CD8-positive, alpha-beta memory T cell (primary cell): Measurements from ENCODE around the gene HNRNPU. TPM values are rescaled to one million over a fixed set of nuclear protein-coding genes. Genes with fewer than 3 reads are reported as not detected.

Experiments used
- CTCF ChIA-PET: fragments of 350-600 bp; sonication (Branson Sonifier 250); formaldehyde crosslinking; loops from one replicate; lab custom pipeline; 2021; ENCODE audit warnings: antibody characterized with exemption; lab: Charles Lee
- POLR2A ChIA-PET: fragments of 350-600 bp; sonication (Branson Sonifier 250); formaldehyde crosslinking; loops from one replicate; lab custom pipeline; 2021; ENCODE audit warnings: antibody characterized with exemption; lab: Charles Lee
- DNase-seq, 5 donors: peaks; one replicate each; pipeline versions ENCODE4 v3.0.0 to v3.0.0-alpha.2; 2020 to 2022; ENCODE audit warnings: mixed read lengths in 1 of 5
- H3K27ac ChIP-seq: one replicate; pipeline ENCODE4 v1.7.0; 2013; ENCODE audit warnings: low read depth, mild to moderate bottlenecking, low read length, moderate library complexity
- H3K27me3 ChIP-seq: 2 replicates; pipeline ENCODE4 v1.7.0; 2013; ENCODE audit warnings: low read length, mild to moderate bottlenecking; ENCODE audit not compliant: insufficient read depth, poor library complexity, severe bottlenecking
- H3K36me3 ChIP-seq: 2 replicates; pipeline ENCODE4 v1.7.0; 2013; ENCODE audit warnings: mild to moderate bottlenecking, low read length, moderate library complexity; ENCODE audit not compliant: insufficient read depth
- H3K4me1 ChIP-seq: 2 replicates; pipeline ENCODE4 v1.7.0; 2013; ENCODE audit warnings: mild to moderate bottlenecking, low read length, moderate library complexity; ENCODE audit not compliant: insufficient read depth
- H3K4me3 ChIP-seq: 2 replicates; pipeline ENCODE4 v1.7.0; 2013; ENCODE audit warnings: mild to moderate bottlenecking, low read length
- H3K9me3 ChIP-seq: 2 replicates; pipeline ENCODE4 v1.7.0; 2013; ENCODE audit warnings: mild to moderate bottlenecking, low read length
- H3K27ac Mint-ChIP-seq, 8 donors: one replicate each; pipeline ENCODE4 v1.8.0; 2020 to 2021; ENCODE audit warnings: mixed read lengths in 8 of 8, mild to moderate bottlenecking in 6 of 8, inconsistent platforms in 3 of 8, moderate library complexity in 3 of 8
- H3K27me3 Mint-ChIP-seq, 2 donors: one replicate each; pipeline ENCODE4 v1.8.0; 2020 to 2021; ENCODE audit warnings: mixed read lengths in 2 of 2, mild to moderate bottlenecking in 1 of 2, moderate library complexity in 1 of 2
- H3K36me3 Mint-ChIP-seq, 3 donors: one replicate each; pipeline ENCODE4 v1.8.0; 2020 to 2021; ENCODE audit warnings: mixed read lengths in 3 of 3, inconsistent platforms in 1 of 3, mild to moderate bottlenecking in 1 of 3
- H3K4me1 Mint-ChIP-seq, 3 donors: one replicate each; pipeline ENCODE4 v1.8.0; 2020 to 2021; ENCODE audit warnings: mixed read lengths in 3 of 3, inconsistent platforms in 1 of 3, mild to moderate bottlenecking in 1 of 3
- H3K4me3 Mint-ChIP-seq, 7 donors: one replicate each; pipeline ENCODE4 v1.8.0; 2020 to 2021; ENCODE audit warnings: mixed read lengths in 7 of 7, mild to moderate bottlenecking in 6 of 7, moderate library complexity in 4 of 7, inconsistent platforms in 2 of 7
- H3K9me3 Mint-ChIP-seq, 5 donors: one replicate each; pipeline ENCODE4 v1.8.0; 2020 to 2022; ENCODE audit warnings: mixed read lengths in 5 of 5, mild to moderate bottlenecking in 3 of 5, moderate library complexity in 2 of 5, inconsistent platforms in 1 of 5
- polyA plus RNA-seq: library from polyadenylated mRNA; unstranded; fragments of 300-500 nt; fragmentation: Illumina TruSeq; gene quantifications from one replicate; pipeline ENCODE4 v1.2.3, GENCODE V29; 2021
- total RNA-seq, 2 experiments: library from RNA; stranded (reverse); gene quantifications; one replicate each; pipeline ENCODE4 v1.2.3, GENCODE V29; 2021

HNRNPU gene
- total RNA-seq = 100 to 1,000 TPM; 598 to 630 TPM
- polyA plus RNA-seq = 382 TPM

DNA sequence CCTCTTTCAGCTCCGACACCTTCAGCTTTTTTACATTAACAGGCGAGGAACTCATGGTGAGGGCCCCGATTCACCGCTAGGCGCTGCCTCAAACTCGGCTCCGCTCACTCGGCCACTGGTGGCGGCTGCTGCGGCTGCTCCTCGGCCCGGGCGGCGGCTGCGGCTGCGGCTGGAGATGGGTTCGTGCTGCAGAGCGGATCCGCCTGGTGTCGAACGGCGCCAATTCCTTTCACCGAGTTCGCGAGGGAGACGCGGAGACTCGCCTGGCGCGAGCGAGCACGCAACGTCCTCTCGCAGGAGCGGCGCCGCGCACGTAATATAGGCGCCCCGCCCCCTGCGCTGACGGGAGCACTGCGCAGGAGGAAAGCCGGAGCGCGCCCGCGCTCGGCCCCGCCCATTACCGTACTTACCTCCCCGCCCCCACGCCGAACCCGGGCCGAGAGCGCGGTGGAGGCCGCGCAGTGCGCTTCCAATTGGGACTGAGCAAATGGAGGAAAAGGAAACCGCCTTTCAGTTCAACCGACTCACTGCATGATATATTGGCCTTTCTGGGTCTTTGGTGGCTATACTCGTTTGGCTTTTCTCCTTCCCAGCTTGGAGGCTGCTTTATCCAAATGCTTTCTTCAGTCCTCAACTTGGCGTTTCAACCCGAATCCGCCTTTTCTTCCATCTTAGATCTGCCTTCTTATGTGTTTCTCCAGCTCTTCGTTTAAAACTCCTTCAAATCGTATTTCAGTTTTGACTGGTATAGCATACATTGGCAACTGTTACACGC, at the start of gene HNRNPU:
TSS of gene HNRNPU (minus strand) at position 291 of the 775 bp plus-strand sequence. CDS start at position 55, 236 bp downstream.
- CTCF ChIA-PET = interaction anchor here (0.7 to 6.6 kb wide), 13 partner anchors 10 to 178 kb away, joined by 3 to 95 read pairs (median 5); partner anchors contain the start of gene COX20
- H3K36me3 Mint-ChIP-seq = peaks cover 5 to 47% (median 14%) of the 10 kb centered on the region in 3 donors
- H3K4me3 ChIP-seq = peak within 1 kb of the TSS; percentile 87

DNA sequence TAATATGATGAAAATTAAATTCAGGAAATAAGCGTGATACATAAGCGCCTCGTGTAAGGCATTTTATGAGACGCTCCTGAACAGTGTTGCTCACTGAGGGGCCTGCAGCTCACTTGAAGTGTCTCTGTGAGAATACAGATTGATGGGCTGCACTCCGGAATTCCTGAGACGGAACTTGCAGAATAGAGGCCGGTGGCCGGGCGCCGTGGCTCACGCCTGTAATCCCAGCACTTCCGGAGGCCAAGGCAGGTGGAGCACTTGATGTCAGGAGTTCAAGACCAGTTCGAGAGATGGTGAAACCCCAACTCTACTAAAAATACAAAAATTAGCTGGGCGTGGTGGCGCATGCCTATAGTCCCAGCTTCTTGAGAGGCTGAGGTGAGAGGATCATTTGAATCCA, 49.5 kb upstream of the HNRNPU start:
- peaks cover 3 to 5% (median 4%) of the 10 kb centered on the region in 3 donors for H3K4me1 Mint-ChIP-seq
- no peak overlapping the region for H3K4me3 Mint-ChIP-seq
- Histone ChIP-seq H3K27ac (no peak overlapping the region), H3K9me3 (no peaks in the 10 kb centered on the region), H3K4me1 (no peaks in the 10 kb centered on the region), H3K4me3 (no peak overlapping the region), H3K36me3 (no peaks in the 10 kb centered on the region), H3K27me3 (no peaks in the 10 kb centered on the region)
- no peak for DNase-seq
- H3K36me3 Mint-ChIP-seq = peaks cover 0 to 2% (median 0%) of the 10 kb centered on the region in 3 donors
- H3K27ac Mint-ChIP-seq = peak overlapping the region in 1 of 8 donors; percentile 24
- POLR2A ChIA-PET = no interaction called here
- no peaks in the 10 kb centered on the region for H3K27me3 Mint-ChIP-seq
- CTCF ChIA-PET = no interaction called here
- H3K9me3 Mint-ChIP-seq = no peaks in the 10 kb centered on the region

More for the DNA sequence above, at the start of gene HNRNPU:
- H3K36me3 ChIP-seq = peaks cover 23% of the 10 kb centered on the region
- no peaks in the 10 kb centered on the region for H3K27me3 ChIP-seq
- Mint-ChIP-seq H3K9me3 (peaks cover 0 to 4% (median 0%) of the 10 kb centered on the region in 5 donors), H3K27me3 (peaks cover 0 to 10% of the 10 kb centered on the region in 2 donors), H3K27ac (peak within 1 kb of the TSS; percentile 91 to 100 (median 98)), H3K4me3 (peak within 1 kb of the TSS; percentile 90 to 98 (median 93)), H3K4me1 (peaks cover 34 to 52% (median 48%) of the 10 kb centered on the region in 3 donors)
- DNase-seq = peak; percentile 93 to 99 (median 97)
- H3K4me1 ChIP-seq = peaks cover 45% of the 10 kb centered on the region
- no peaks in the 10 kb centered on the region for H3K9me3 ChIP-seq
- POLR2A ChIA-PET = interaction anchor here (0.6 to 7.0 kb wide), 11 partner anchors 13 to 1634 kb away, joined by 3 to 322 read pairs (median 8); partner anchors contain the start of genes CEP170, COX20, DESI2 and SDCCAG8
- H3K27ac ChIP-seq = peak within 1 kb of the TSS; percentile 94

DNA sequence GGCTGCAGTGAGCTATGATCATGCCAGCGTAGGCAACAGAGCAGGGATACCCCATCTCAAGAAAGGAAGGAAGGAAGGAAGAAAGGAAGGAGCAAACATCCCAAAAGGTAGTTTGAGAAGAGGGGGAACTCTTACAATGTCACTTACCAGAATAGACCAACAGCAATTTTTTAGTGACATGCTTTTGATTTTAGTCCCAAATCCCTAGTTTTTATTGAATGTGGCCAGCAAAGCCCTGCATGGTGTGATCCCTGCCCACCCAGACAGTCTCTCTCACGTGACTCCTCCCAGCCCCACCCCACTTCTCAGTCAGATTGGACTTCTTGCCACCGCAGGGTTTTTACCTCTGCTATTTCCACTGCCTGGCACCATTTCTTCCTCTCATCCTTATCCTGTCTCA, 39.8 kb upstream of the HNRNPU start:
- H3K9me3 ChIP-seq = no peaks in the 10 kb centered on the region
- ChIA-PET POLR2A (no interaction called here), CTCF (no interaction called here)
- Mint-ChIP-seq H3K4me1 (no peaks in the 10 kb centered on the region), H3K27ac (no peak overlapping the region), H3K27me3 (peaks cover 2 to 4% of the 10 kb centered on the region in 2 donors), H3K36me3 (no peaks in the 10 kb centered on the region), H3K9me3 (no peaks in the 10 kb centered on the region), H3K4me3 (no peak overlapping the region)
- H3K36me3 ChIP-seq = no peaks in the 10 kb centered on the region
- H3K27ac ChIP-seq = no peak overlapping the region
- no peak overlapping the region for H3K4me3 ChIP-seq
- no peaks in the 10 kb centered on the region for H3K4me1 ChIP-seq
- H3K27me3 ChIP-seq = no peaks in the 10 kb centered on the region
- no peak for DNase-seq

DNA sequence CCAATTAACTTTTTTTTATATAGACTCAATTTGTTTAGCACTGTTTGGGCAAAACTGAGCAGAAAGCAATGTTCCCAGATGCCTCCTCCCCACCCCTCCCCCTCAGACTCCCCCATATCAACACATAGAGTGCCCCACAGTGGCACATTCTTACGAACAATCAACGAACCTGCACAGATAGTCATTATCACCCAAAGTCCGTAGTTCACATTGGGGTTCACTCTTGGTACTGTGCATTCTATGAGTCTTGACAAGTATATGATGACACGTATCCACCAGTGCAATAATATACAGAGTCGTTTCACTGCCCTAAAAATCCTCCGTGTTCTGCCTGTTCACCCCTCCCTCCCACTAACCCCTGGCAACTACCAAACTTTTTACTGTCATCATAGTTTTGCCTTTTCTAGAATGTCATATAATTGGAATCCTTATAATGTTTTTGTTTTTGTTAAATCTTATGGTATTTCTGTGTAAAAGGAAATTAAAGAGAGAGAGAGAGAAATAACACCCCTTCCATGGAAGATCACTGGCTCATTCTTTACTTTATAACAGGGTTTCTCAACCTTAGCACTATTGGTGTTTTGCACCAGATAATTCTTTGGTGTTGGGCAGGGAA, 37.2 kb upstream of the HNRNPU start:
- H3K4me3 Mint-ChIP-seq = no peak overlapping the region
- POLR2A ChIA-PET = no interaction called here
- Histone ChIP-seq H3K4me1 (no peaks in the 10 kb centered on the region), H3K36me3 (no peaks in the 10 kb centered on the region), H3K27me3 (no peaks in the 10 kb centered on the region), H3K9me3 (no peaks in the 10 kb centered on the region), H3K27ac (no peak overlapping the region), H3K4me3 (no peak overlapping the region)
- H3K36me3 Mint-ChIP-seq = no peaks in the 10 kb centered on the region
- no peaks in the 10 kb centered on the region for H3K9me3 Mint-ChIP-seq
- H3K27ac Mint-ChIP-seq = no peak overlapping the region
- CTCF ChIA-PET = no interaction called here
- no peak for DNase-seq
- peaks cover 0 to 3% of the 10 kb centered on the region in 2 donors for H3K27me3 Mint-ChIP-seq
- H3K4me1 Mint-ChIP-seq = no peaks in the 10 kb centered on the region

DNA sequence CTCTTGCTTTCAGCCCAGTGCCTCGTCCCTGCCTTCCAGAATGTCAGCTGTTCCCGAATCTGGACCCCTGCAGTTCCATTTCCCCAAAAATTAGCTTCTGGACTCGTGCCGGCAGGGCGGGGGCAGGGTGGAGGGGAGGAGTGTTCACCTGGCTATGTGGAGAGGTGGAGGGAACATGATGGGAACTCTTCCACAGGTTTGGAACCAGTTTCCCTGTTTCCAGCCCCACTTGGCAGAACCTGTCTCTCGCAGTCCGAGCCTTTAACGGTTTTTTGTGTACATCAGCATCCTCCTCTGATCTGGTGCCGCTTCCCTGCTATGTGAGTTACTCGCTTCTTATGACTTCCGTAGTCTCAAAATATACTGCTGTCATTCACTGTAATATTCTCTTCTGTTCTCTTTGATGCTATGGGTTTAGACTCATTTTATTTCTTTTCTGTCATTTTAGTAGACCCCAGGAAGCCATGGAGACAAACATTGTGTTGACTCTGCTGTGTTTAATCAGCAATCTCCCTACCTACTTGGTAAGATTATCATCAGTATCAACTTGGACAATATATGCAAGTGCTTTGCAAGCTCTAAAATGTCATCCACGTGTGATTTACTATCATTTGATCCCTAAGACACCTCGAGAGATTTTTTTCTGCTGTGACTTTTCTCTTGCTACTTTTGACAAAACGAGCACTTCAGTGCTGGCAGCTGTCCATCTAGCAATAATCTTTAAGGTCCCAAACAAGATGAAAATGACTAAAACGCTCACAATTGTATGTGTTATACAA, 33.3 kb upstream of the HNRNPU start:
- no peak overlapping the region for H3K27ac ChIP-seq
- Mint-ChIP-seq H3K27me3 (peaks cover 0 to 3% of the 10 kb centered on the region in 2 donors), H3K4me3 (no peak overlapping the region), H3K4me1 (no peaks in the 10 kb centered on the region), H3K9me3 (no peaks in the 10 kb centered on the region), H3K27ac (no peak overlapping the region), H3K36me3 (no peaks in the 10 kb centered on the region)
- H3K27me3 ChIP-seq = no peaks in the 10 kb centered on the region
- no peaks in the 10 kb centered on the region for H3K9me3 ChIP-seq
- ChIA-PET CTCF (no interaction called here), POLR2A (no interaction called here)
- H3K4me3 ChIP-seq = no peak overlapping the region
- no peaks in the 10 kb centered on the region for H3K4me1 ChIP-seq
- no peak for DNase-seq
- no peaks in the 10 kb centered on the region for H3K36me3 ChIP-seq

DNA sequence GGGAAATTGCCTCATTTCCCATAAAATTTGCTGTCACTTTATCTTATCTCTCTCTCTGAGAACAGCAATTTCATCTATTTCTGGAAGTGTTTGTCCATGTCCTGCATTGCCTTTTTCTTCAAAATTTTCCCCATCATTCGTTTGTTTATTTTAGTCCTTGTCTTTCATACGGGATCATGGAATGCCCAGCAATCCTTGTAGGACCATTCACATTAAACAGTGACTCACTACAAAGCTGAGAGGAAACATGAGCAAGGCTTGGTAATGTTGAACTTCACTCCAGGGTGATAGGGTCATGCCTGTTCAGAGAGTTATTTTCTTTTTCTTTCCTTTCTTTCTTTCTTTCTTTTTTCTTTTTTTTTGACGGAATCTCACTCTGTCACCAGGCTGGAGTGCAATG, 32.2 kb upstream of the HNRNPU start:
- Histone ChIP-seq H3K27me3 (no peaks in the 10 kb centered on the region), H3K9me3 (no peaks in the 10 kb centered on the region), H3K4me1 (no peaks in the 10 kb centered on the region), H3K4me3 (no peak overlapping the region), H3K36me3 (no peaks in the 10 kb centered on the region), H3K27ac (no peak overlapping the region)
- Mint-ChIP-seq H3K4me1 (no peaks in the 10 kb centered on the region), H3K36me3 (no peaks in the 10 kb centered on the region), H3K9me3 (no peaks in the 10 kb centered on the region), H3K4me3 (no peak overlapping the region), H3K27ac (no peak overlapping the region), H3K27me3 (peaks cover 0 to 5% of the 10 kb centered on the region in 2 donors)
- ChIA-PET POLR2A (no interaction called here), CTCF (no interaction called here)
- DNase-seq = no peak

DNA sequence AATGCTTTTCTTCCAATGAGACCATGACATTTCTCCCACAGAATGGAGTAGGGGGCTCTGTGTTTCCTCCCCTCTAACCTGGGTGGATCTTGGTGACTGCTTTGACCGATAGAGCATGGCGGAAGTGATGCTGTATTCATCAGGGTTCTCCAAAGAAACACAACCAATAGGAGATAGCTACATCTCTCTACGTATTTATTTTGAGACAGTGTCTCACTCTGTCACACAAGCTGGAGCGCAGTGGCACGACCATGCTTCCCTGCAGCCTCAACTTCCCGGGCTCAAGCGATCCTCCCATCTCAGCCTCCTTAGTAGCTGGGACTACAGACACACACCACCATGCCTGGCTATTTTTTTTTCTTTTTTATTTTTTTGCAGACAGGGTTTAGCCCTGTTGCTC, 29.5 kb upstream of the HNRNPU start:
- Mint-ChIP-seq H3K27ac (no peak overlapping the region), H3K4me3 (no peak overlapping the region), H3K9me3 (no peaks in the 10 kb centered on the region), H3K4me1 (no peaks in the 10 kb centered on the region), H3K27me3 (peaks cover 0 to 5% of the 10 kb centered on the region in 2 donors), H3K36me3 (no peaks in the 10 kb centered on the region)
- POLR2A ChIA-PET = no interaction called here
- H3K4me1 ChIP-seq = no peaks in the 10 kb centered on the region
- CTCF ChIA-PET = no interaction called here
- DNase-seq = no peak
- no peaks in the 10 kb centered on the region for H3K9me3 ChIP-seq
- no peak overlapping the region for H3K4me3 ChIP-seq
- H3K36me3 ChIP-seq = no peaks in the 10 kb centered on the region
- no peak overlapping the region for H3K27ac ChIP-seq
- no peaks in the 10 kb centered on the region for H3K27me3 ChIP-seq
